Activated CD4-positive, alpha-beta T cell treated with anti-CD3 and anti-CD28 coated beads, Interleukin-2, amount 10 ng/mL, durations not matched to agents 24 days and 14 days (primary cell): ENCODE data around the gene OR52A5. TPM values are rescaled to one million over a fixed set of nuclear protein-coding genes. Genes with fewer than 3 reads are reported as not detected.

Experiments used
- DNase-seq: peaks from one replicate; pipeline ENCODE4 v3.0.0; 2022
- H3K27ac Mint-ChIP-seq: one replicate; pipeline ENCODE4 v1.8.0; 2022; ENCODE audit warnings: mild to moderate bottlenecking, mixed read lengths
- H3K27me3 Mint-ChIP-seq: one replicate; pipeline ENCODE4 v1.8.0; 2022; ENCODE audit warnings: mixed read lengths
- H3K36me3 Mint-ChIP-seq: one replicate; pipeline ENCODE4 v1.8.0; 2022; ENCODE audit warnings: low read depth, mild to moderate bottlenecking, mixed read lengths
- H3K4me1 Mint-ChIP-seq: one replicate; pipeline ENCODE4 v1.8.0; 2021; ENCODE audit warnings: mixed read lengths
- H3K4me3 Mint-ChIP-seq: one replicate; pipeline ENCODE4 v1.8.0; 2022; ENCODE audit warnings: mild to moderate bottlenecking, moderate library complexity, mixed read lengths
- H3K9me3 Mint-ChIP-seq: one replicate; pipeline ENCODE4 v1.8.0; 2021; ENCODE audit warnings: mixed read lengths
- intact Hi-C: fragments of 100-400 bp; cut with micrococcal nuclease; formaldehyde crosslinking; loops from one replicate; pipeline ENCODE4 v1.15.1; 2023
- total RNA-seq: library from RNA; stranded (reverse); gene quantifications from 2 replicates; pipeline ENCODE4 v1.2.3, GENCODE V29; 2022

The OR52A5 gene
- total RNA-seq, 1 donor from 2014 or later: not detected

DNA sequence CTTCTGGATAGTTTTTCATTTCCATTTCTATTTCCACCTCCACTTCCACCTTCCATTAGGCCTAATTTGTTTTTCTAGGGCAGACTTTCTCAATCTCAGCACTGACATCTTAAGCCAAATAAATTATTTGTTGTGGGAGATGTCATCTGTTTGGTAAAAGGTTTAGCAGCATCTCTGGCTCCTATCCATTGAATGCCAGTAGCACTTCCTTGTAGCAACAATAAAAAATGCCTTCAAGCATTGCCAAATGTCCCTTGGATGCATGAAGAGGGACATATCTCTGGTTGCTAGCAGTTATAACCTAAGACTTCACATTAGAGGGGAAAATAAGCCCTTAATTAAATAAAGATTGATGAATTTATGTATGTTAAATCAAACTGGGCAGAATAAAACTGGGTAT is 1.9 kb downstream of the OR52A5 start:
- no peak overlapping the region for H3K27ac Mint-ChIP-seq
- H3K4me3 Mint-ChIP-seq: no peak overlapping the region
- H3K36me3 Mint-ChIP-seq: no peaks in the 10 kb centered on the region
- H3K4me1 Mint-ChIP-seq: no peaks in the 10 kb centered on the region
- no peaks in the 10 kb centered on the region for H3K9me3 Mint-ChIP-seq
- intact Hi-C loops: no loop called here
- DNase-seq: no peak
- H3K27me3 Mint-ChIP-seq: no peaks in the 10 kb centered on the region

DNA sequence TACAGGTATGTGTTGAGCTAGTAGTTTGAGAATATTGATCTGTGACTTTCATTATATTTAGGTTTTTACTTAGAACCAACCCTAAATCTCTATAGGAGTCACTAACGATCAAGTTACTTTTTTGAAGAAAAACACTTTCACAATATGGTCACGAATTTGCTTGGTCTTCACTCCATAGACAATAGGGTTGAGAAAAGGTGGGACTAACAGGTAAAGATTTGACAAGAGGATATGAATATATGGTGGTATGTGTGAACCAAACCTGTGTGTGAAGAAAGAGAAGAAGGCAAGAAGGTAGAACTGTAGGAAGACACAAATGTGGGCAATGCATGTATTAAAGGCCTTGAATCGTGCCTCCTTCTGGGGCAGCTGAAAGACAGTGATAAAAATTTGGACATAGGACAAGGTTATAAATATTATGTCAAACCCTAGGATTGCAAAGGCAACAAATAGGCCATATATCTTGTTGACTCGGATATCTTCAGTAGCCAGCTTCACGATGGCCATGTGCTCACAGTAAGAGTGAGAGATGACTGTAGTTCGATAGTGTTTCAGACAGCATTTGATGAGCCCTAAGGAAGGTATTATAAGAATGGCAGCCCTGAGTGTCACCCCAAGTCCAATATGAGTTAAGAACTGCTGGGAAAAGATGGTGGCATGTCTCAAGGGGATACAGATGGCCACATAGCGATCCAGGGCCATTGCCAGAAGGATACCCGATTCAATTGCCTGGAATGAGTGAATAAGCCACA is 6.4 kb downstream of the OR52A5 start:
- Mint-ChIP-seq H3K4me1 (no peaks in the 10 kb centered on the region), H3K27ac (no peak overlapping the region), H3K4me3 (no peak overlapping the region), H3K27me3 (peaks cover 2% of the 10 kb centered on the region), H3K9me3 (no peaks in the 10 kb centered on the region), H3K36me3 (no peaks in the 10 kb centered on the region)
- intact Hi-C loops: no loop called here
- DNase-seq: no peak

DNA sequence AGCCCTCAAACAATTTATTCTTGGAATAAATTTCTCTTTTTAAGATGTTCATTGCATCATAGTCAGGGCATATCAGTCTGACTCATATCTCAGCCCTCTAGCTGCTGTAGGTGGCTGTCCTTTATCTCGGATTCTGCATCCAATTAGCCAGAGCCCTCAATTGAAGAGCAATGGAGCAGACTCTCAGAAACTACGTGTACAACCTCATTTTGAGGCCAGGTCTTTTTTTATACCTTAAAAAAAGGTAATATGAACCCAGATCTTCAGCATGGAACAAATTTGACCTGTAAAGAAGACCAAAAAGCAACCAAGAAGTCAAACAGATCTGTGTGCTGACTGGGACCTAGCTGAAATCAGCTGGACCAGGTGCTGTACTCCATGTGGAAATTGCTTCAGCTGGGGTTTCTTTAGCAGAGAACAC is 8.7 kb downstream of the OR52A5 start:
- H3K9me3 Mint-ChIP-seq: no peaks in the 10 kb centered on the region
- H3K36me3 Mint-ChIP-seq: no peaks in the 10 kb centered on the region
- H3K27me3 Mint-ChIP-seq: peaks cover 4% of the 10 kb centered on the region
- no peak overlapping the region for H3K4me3 Mint-ChIP-seq
- intact Hi-C loops: no loop called here
- DNase-seq: no peak
- H3K4me1 Mint-ChIP-seq: no peaks in the 10 kb centered on the region
- no peak overlapping the region for H3K27ac Mint-ChIP-seq

DNA sequence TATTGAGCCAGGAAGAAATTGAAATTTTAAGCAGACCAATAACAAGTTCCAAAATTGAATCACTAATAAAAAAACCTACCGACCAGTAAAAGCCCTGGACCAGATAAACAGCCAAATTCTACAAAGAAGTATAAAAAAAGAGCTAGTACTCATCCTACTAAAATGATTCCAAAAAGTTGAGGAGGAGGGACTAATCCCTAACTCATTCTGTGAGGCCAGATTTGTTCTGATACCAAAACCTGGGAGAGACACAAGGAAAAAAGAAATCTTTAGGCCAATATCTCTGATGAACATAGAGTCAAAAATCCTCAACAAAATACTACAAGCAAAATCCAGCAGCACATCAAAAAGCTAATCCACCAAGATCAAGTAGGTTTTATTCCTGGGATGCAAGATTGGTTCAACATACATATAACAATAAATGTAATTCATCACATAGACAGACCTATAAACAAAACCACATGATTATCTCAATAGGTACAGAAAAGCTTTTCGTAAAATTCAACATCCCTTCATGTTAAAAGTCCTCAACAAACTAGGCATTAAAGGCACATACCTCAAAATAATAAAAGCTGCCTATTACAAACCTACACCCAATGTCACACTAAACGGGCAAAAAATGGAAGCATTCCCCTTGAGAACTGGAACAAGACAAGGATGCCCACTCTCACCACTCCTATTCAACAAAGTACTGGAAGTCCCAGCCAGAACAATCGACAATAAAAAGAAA is 13.1 kb downstream of the OR52A5 start:
- Mint-ChIP-seq H3K36me3 (no peaks in the 10 kb centered on the region), H3K27me3 (peaks cover 4% of the 10 kb centered on the region), H3K4me3 (no peak overlapping the region), H3K4me1 (no peaks in the 10 kb centered on the region), H3K9me3 (no peaks in the 10 kb centered on the region), H3K27ac (no peak overlapping the region)
- intact Hi-C loops: loop anchor here (1.0 to 2.0 kb wide), 3 partner anchors 255 to 766 kb away; partner anchors contain the start of gene OR52N2
- no peak for DNase-seq

DNA sequence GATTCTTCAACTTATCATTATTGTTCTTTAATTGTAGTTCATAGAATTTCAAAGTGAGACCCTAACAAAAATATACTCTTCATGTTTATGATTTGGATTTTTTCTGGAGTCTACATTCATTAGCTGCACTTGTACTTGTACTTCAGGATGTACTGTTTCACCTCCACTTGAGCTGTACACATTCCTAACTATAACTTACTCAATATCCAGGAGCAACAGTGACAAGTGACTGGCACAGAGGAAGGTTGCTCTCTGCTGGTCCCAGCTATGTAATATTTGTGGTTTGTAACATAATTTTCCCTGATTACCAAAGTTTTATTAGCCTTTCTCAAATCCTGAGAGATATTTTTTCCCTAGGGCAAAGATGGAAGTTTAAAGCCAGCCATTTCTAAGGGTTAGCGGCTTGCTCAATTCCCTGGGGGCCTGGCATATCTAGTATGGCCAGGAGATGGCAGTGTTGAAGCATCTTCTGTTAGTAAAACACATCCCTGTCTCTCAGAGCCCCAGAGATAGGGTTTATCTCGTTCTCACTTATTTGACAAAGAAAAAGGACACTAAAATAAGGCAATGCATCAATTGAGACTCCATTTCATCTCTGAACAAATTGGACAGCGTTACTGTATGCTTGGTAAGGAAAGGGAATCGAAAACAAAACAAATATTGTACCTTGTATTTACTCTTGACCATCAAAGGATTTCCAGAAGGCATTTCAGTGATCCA is 14.2 kb downstream of the OR52A5 start:
- Mint-ChIP-seq H3K36me3 (no peaks in the 10 kb centered on the region), H3K27me3 (peaks cover 3% of the 10 kb centered on the region), H3K4me1 (no peaks in the 10 kb centered on the region), H3K9me3 (no peaks in the 10 kb centered on the region), H3K4me3 (no peak overlapping the region), H3K27ac (no peak overlapping the region)
- DNase-seq: peak; percentile 82
- intact Hi-C loops: loop anchor here (1.0 to 2.0 kb wide), 3 partner anchors 256 to 767 kb away; partner anchors contain the start of gene OR52N2

DNA sequence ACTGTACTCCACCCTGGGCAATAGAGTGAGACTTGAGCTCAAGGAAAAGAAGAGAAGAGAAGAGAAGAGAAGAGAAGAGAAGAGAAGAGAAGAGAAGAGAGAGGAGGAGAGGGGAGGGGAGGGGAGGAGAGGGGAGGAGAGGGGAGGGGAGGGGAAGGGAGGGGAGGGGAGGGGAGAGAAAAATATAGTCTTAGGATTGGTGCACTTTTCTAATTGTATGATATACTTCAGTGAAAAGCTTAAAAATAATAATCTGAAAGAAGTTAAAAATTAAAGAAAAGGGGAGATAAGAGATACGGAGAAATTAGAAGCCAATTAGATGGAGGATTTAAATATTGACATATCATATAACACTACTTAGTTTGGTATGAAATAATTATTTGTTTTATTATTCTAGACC is 19.3 kb downstream of the OR52A5 start:
- peaks cover under 1% of the 10 kb centered on the region for H3K27me3 Mint-ChIP-seq
- no peaks in the 10 kb centered on the region for H3K9me3 Mint-ChIP-seq
- H3K4me3 Mint-ChIP-seq: no peak overlapping the region
- no peak for DNase-seq
- H3K4me1 Mint-ChIP-seq: no peaks in the 10 kb centered on the region
- intact Hi-C loops: no loop called here
- no peak overlapping the region for H3K27ac Mint-ChIP-seq
- H3K36me3 Mint-ChIP-seq: no peaks in the 10 kb centered on the region

DNA sequence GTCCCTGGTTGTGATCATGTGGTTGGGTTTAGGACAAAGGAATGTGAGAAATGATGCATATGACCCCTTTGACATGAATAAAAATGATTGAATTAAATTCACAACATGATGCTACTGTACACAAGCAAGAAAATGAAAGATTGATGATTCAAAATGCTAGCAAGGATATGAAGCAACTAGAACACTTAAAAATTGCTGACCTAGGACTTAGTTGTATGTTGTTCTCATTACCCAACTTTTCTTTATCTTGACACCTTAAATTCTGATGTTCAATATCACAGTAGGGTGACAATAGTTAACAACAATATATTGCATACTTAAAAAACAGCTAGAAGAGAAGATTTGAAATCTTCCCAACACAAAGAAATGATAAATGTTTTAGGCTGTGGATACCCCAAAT is 20.6 kb downstream of the OR52A5 start:
- Mint-ChIP-seq H3K27me3 (peaks cover 2% of the 10 kb centered on the region), H3K9me3 (no peaks in the 10 kb centered on the region), H3K4me1 (no peaks in the 10 kb centered on the region), H3K27ac (no peak overlapping the region), H3K4me3 (no peak overlapping the region), H3K36me3 (no peaks in the 10 kb centered on the region)
- DNase-seq: no peak
- intact Hi-C loops: no loop called here

DNA sequence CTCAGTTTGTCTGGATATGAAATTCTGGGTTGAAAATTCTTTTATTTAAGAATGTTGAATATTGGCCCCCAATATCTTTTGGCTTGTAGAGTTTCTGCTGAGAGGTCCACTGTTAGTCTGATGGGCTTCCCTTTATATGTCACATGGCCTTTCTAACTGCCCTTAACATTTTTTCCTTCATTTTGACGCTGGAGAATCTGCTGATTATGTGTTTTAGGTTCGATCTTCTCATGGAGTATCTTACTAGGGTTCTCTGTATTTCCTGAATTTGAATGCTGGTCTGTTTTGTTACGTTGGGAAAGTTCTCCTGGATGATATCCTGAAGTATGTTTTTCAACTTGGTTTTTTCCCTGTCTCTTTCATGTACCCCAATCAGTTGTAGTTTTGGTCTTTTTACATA is 22.8 kb downstream of the OR52A5 start:
- H3K27me3 Mint-ChIP-seq: peaks cover 2% of the 10 kb centered on the region
- no peaks in the 10 kb centered on the region for H3K9me3 Mint-ChIP-seq
- no peak overlapping the region for H3K27ac Mint-ChIP-seq

DNA sequence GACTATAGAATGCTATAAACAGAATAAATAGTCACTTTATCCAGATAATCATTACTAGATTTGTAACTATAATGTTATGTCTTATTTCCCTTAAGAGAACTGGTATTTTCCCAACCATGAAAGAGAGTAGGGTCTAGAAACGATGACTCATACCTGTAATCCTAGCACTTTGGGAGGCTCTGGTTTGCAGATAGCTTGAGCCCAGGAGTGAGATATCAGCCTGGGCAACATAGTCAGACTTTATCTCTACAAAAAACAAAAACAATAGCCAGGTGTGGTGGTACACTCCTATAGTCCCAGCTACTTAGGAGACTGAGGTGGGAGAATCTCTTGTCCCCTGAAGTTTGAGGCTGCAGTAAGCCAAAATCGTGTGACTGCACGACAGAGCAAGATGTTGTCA is 30.9 kb downstream of the OR52A5 start:
- H3K4me1 Mint-ChIP-seq: no peaks in the 10 kb centered on the region
- no peaks in the 10 kb centered on the region for H3K9me3 Mint-ChIP-seq
- no peak for DNase-seq

More for the DNA sequence above, 22.8 kb downstream of the OR52A5 start:
- intact Hi-C loops: no loop called here
- no peak overlapping the region for H3K4me3 Mint-ChIP-seq
- H3K4me1 Mint-ChIP-seq: no peaks in the 10 kb centered on the region
- no peaks in the 10 kb centered on the region for H3K36me3 Mint-ChIP-seq
- no peak for DNase-seq

DNA sequence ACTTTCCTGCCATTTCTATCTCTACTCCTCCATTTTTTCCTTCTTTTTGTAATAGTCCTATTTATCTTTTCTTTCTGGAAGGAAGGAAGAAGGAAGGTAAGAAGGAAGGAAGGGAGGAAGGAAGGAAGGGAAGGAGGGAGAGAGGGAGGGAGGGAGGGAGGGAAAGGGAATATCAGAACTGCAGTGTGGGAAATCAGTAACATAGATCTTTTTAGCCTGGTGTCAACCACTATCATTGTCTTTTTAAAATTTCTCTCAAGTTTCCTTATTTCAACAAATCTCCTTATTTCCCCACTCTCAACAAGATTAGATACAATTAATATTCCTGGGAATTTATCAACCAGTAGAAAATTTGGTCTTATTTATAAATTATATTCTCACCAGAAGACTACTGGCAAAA is 35.1 kb downstream of the OR52A5 start:
- H3K27me3 Mint-ChIP-seq: no peaks in the 10 kb centered on the region
- DNase-seq: no peak
- H3K4me1 Mint-ChIP-seq: no peaks in the 10 kb centered on the region
- intact Hi-C loops: no loop called here
- H3K4me3 Mint-ChIP-seq: no peak overlapping the region
- no peak overlapping the region for H3K27ac Mint-ChIP-seq
- H3K36me3 Mint-ChIP-seq: no peaks in the 10 kb centered on the region
- no peaks in the 10 kb centered on the region for H3K9me3 Mint-ChIP-seq

More for the DNA sequence above, 30.9 kb downstream of the OR52A5 start:
- intact Hi-C loops: no loop called here
- H3K36me3 Mint-ChIP-seq: no peaks in the 10 kb centered on the region
- no peaks in the 10 kb centered on the region for H3K27me3 Mint-ChIP-seq
- H3K27ac Mint-ChIP-seq: no peak overlapping the region
- no peak overlapping the region for H3K4me3 Mint-ChIP-seq

DNA sequence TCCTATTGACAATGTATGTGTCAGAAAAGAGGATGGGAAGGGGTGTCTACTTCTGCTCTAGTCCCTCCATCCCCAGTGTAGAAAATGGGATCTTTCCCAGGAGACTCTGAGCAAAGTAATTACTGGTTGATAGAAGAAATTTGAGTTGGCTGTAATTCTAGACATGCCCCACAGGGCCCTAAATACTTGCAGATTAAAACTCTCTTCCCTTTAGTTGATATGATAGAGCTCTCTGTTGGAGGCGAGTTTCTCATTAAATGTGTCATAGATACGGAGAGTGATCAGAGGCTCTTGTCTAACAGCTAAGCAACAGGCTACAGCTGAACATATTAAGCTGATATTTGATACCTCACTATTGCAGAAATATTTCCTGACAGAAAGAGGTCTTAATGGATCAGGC is 35.9 kb downstream of the OR52A5 start:
- intact Hi-C loops: no loop called here
- DNase-seq: no peak
- H3K36me3 Mint-ChIP-seq: no peaks in the 10 kb centered on the region
- H3K4me3 Mint-ChIP-seq: no peak overlapping the region
- H3K27ac Mint-ChIP-seq: no peak overlapping the region
- no peaks in the 10 kb centered on the region for H3K27me3 Mint-ChIP-seq
- no peaks in the 10 kb centered on the region for H3K9me3 Mint-ChIP-seq
- no peaks in the 10 kb centered on the region for H3K4me1 Mint-ChIP-seq

DNA sequence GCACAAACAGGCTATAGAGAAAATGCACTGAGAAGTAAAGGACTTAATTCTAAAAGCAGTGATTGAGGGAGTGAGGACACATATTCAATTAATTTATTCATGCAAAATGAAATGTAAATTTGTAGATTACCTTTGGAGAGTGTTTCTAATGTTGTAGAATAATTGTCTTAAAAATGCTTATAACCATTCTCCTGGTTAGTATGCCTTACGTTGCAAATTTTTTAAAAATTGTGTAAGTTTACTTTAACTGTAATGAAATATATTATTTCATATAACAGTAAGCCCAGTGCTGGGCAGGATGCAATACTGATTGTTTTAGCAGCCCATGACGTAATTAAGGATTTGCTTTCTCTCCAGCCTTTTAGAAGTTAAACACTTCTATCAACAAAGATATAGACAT is 42.1 kb downstream of the OR52A5 start:
- Mint-ChIP-seq H3K27ac (no peak overlapping the region), H3K27me3 (no peaks in the 10 kb centered on the region), H3K4me1 (no peaks in the 10 kb centered on the region), H3K36me3 (no peaks in the 10 kb centered on the region), H3K4me3 (no peak overlapping the region), H3K9me3 (no peaks in the 10 kb centered on the region)
- no peak for DNase-seq
- intact Hi-C loops: no loop called here

DNA sequence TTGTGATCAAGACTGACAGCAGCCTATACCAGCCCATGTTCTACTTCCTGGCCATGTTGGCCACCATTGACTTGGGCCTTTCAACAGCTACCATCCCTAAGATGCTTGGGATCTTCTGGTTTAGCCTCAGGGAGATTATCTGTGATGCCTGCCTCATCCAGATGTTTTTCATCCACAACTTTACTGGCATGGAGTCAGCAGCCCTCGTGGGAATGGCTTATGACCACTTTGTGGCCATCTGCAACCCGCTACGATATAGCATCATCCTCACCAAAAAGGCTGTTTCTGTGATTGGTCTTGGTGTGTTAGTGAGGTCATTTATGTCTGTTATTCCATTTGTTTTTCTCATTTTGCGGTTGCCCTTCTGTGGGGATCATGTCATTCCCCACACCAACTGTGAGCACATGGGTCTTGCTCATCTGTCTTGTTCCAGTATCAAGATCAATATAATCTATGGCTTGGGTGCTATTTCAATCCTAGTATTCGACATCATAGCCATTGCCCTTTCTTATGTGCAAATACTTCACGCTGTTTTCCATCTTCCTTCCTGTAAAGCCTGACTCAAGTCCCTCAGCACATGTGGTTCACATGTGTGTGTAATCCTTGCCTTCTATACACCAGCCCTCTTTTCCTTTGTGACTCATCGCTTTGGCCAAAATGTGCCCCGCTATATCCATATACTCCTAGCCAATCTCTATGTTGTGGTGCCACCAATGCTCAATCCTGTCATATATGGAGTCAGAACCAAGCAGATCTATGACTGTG is 45.2 kb downstream of the OR52A5 start:
- Mint-ChIP-seq H3K27me3 (no peaks in the 10 kb centered on the region), H3K9me3 (no peaks in the 10 kb centered on the region), H3K36me3 (no peaks in the 10 kb centered on the region), H3K27ac (no peak overlapping the region), H3K4me1 (no peaks in the 10 kb centered on the region), H3K4me3 (no peak overlapping the region)
- intact Hi-C loops: no loop called here
- no peak for DNase-seq
